NCI-H446 (cell line): ENCODE data around the gene GALC.
A peak's percentile ranks its signal among the peaks of the same experiment; 100 is the strongest.

Source experiments
- DNase-seq, 2 experiments: peaks; one replicate each; lab custom pipeline; 2025; lab: John Stamatoyannopoulos, UW

Gene GALC

GRCh38 chr14:87955501-87955900 is 37.5 kb downstream of the GALC start:
- no peak for DNase-seq

DNA sequence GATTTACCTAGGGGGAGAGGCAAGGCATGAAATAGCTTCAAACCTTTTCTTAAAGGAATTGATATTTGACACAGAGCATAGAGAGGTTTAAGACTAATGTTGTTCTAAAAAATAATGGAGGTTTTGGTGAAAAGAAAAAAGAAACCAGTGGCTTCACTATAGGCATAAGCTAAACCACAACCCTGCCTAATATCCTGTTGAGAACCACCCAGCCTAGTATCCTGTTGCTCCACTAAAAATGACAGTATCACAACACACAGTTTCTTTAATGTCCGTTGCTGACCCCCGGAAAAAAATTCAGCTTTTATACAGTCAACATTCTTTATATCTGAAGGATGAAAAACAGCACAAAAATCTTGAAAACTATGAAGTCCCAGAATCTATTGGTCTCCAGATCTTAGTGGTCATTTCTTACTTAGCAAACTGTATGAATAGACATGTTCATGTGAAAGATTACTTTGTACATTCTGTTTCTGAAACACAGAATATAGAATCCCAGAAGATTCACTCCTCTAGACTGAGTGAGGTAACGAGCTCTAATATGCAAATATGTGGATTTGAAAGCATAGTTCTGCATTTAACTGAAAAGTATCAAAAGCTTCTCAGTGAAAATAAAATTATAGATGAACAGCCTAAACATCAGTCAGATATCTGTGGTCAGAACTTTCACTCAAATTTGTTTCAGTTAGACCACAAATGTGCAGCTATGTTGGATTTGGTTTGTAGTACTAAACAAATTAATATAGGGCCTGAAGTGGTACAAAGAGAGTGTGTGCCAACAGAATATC is 40.5 kb downstream of the GALC start:
- no peak for DNase-seq

DNA sequence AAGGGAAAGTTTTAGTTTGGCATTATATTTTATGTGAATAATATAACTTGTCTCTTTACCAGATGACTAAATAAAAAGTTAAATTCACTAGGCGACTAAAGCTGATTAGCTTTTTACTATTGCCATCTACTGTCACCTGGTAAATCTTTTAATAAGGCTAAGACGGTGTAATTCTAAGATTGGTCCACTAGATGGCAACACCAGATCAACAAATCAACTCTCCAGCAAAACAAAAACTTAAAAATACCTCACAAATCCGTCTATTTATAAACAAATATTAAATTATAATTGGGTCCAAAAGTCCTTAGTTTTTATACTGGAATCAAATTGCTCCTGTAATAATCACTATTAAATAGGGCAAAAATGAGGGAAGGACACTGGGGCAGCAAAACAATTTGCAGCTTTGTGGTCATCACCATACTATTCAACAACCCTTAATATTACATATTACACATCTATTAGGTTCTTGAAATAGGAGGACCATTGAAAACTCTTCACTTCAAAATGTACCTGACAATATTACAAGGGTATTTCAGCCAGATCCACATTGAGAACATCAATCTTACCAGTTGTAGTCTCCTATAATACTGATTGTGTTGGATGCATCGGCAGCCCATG is 47.9 kb downstream of the GALC start:
- peak; percentile 32 to 54 for DNase-seq

- DNase-seq, result no peak
Measured at GRCh38 chr14:87940894-87941293, 52.1 kb downstream of the GALC start.

GRCh38 chr14:87940382-87940781 is 52.6 kb downstream of the GALC start:
- no peak for DNase-seq

- no peak for DNase-seq
Measured at GRCh38 chr14:87935886-87936285, 57.1 kb downstream of the GALC start.

GRCh38 chr14:87935081-87935828 is 57.7 kb downstream of the GALC start:
- DNase-seq, result no peak

- DNase-seq, result no peak
Measured at GRCh38 chr14:87934185-87934584, 58.8 kb downstream of the GALC start.

DNA sequence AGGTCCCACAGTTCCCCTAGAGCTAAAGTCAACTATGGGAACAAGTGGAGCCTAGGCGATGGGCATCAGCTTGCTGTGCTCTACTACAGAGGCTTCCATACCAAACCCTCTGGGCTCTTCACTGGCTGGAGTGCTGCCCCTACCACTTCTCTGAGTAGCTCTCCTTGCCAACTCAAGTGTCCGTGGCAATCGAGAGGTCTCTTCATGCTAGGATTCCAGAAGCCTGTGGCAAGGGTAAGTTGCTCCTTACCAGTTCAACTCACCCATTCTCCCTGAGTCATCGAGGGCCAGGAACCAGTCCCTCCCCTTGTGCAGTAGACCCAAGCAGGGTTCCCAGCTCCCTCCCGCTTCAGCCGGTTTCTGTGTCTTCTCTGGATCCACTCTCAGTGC is 76.1 kb downstream of the GALC start:
- DNase-seq, result no peak

- no peak for DNase-seq
Measured at GRCh38 chr14:87916103-87916885, 76.7 kb downstream of the GALC start.

- DNase-seq, result no peak
Measured at GRCh38 chr14:87908550-87908949, 84.4 kb downstream of the GALC start.

DNA sequence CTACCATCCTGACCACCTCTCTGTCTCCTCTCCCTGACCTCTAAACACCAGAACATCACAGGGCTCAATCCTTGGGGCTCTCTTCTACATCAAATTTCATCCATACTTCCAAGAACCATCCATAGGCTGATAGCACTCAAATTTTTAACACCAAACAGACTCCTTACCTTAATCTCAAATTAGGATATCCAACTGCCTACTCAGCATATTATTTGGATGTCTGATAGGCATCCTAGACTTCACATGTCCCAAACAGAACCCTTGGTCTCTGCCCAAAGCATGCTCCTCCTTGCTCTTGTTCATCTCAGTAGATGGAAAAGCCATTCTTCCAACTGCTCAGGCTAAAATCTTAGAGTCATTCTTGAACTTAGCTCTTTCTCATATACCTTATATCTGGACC is 91.3 kb downstream of the GALC start:
- no peak for DNase-seq

- no peak for DNase-seq
Measured at GRCh38 chr14:87901236-87901635, 91.7 kb downstream of the GALC start.

DNA sequence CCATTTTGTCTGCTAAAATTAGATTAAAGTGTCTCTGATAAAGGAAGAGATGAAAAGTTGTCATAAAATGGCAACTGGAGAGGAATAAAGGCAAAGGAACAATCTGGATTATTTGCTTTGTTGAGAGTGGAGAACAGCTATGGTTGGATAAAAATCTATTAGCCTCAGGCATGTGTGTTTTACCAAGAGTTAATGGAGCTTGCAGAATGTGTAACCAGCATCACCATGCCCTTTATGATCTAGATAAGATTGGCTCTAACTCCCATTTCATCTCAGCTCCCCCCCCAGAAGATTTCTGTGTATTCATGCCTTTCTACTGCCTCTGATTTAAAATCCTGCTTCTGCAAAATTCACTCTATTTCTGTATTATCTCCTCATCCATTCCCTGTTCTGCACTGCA is 93.8 kb downstream of the GALC start:
- no peak for DNase-seq

DNA sequence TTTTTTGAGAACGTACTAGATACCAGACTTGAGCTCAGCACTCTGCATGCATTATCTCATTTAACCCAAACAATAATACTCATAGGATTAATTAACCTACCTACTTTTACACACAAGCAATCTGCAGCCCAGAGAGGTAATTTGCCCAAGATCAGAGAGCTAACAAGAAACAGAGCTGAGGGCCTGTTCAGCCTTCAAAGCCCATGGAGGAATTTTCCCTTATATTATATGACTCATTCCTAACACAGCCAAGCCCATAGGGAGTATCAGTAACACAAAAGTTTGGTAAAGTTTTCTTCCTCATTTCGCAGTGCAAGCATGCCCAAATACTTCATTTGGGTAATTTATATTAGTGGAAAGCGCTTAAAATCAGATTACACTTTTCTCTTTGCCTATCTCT is 94.7 kb downstream of the GALC start:
- no peak for DNase-seq

- DNase-seq, result peak; percentile 42 to 73
Measured at GRCh38 chr14:87896393-87897380, 96.3 kb downstream of the GALC start.

DNA sequence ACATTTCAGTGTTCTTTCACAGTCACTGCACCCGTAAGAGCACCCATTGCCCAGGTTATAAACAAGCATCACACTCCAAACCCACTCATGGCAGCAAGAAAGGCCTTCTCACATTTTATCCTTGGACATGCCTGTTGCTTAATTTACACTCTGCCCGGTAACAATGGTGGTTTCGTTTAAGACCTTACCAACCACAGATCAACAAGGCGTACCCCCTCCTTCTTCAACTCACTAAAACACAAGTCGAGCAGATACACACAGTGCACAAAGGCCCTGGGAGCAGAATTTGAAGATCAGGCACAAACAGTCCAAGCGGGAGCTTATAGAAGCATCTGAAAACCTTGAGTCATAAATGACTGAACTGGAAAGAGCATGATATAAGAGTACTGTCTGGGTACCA is 98.1 kb downstream of the GALC start:
- DNase-seq, result no peak

- no peak for DNase-seq
Measured at GRCh38 chr14:87892763-87893162, 100.2 kb downstream of the GALC start.

- peak; percentile 3 to 37 for DNase-seq
Measured at GRCh38 chr14:87888136-87888999, 104.6 kb downstream of the GALC start.

GRCh38 chr14:87883750-87884149 is 109.2 kb downstream of the GALC start:
- DNase-seq, result no peak
